ENCODE measurements around the gene ATXN7L2. TPM values are rescaled to one million over a fixed set of nuclear protein-coding genes. Genes with fewer than 3 reads are reported as not detected.

The ATXN7L2 gene
- total RNA-seq, 1 donor from 2014 or later: 5.5 TPM

GRCh38 chr1:109541102-109541501 is 57.4 kb downstream of the ATXN7L2 start:
- peaks cover 21% of the 10 kb centered on the region for H3K27me3 Mint-ChIP-seq (ENCODE audit: low read depth, unreplicated experiment)
- no peak overlapping the region for H3K4me3 Mint-ChIP-seq (ENCODE audit: unreplicated experiment)
- H3K27ac Mint-ChIP-seq (ENCODE audit: unreplicated experiment): no peak overlapping the region
- H3K4me2 ChIP-seq (ENCODE audit: low read length): no peak overlapping the region
- no peak overlapping the region for H3K9ac ChIP-seq (ENCODE audit: low read length)
- H3K79me2 ChIP-seq (ENCODE audit: insufficient read depth, low read length): no peaks in the 10 kb centered on the region
- FAIRE-seq (no peak), DNase-seq (ENCODE audit: low read depth) (no peak)
- H3K4me1 Mint-ChIP-seq (ENCODE audit: low read depth, unreplicated experiment): no peaks in the 10 kb centered on the region
- TF ChIP-seq EZH2 (IDR thresholded peaks at IDR 0.05; ENCODE audit: insufficient read depth, low read length): no peak
- no peak for TF ChIP-seq CTCF (IDR thresholded peaks at IDR 0.05; ENCODE audit: insufficient read depth, low read depth, low read length)
- no peaks in the 10 kb centered on the region for H4K20me1 ChIP-seq (ENCODE audit: insufficient read depth, low read length)
- H3K36me3 ChIP-seq (ENCODE audit: insufficient read depth, low read length): no peaks in the 10 kb centered on the region
- no peak overlapping the region for H3K4me3 ChIP-seq (ENCODE audit: insufficient read depth, low read depth, low read length)
- H3K27me3 ChIP-seq (ENCODE audit: insufficient read depth, low read length): peaks cover 2% of the 10 kb centered on the region
- H2AFZ ChIP-seq (ENCODE audit: low read depth, low read length): peak overlapping the region; percentile 10
- H3K36me3 Mint-ChIP-seq (ENCODE audit: low read depth, unreplicated experiment): no peaks in the 10 kb centered on the region
- no peaks in the 10 kb centered on the region for H3K4me1 ChIP-seq (ENCODE audit: insufficient read depth, low read length)
- H3K9me3 ChIP-seq (ENCODE audit: insufficient read depth, low read depth, low read length): no peaks in the 10 kb centered on the region
- no peak overlapping the region for H3K27ac ChIP-seq (ENCODE audit: low read depth, low read length)
- peaks cover 2% of the 10 kb centered on the region for H3K9me3 Mint-ChIP-seq (ENCODE audit: unreplicated experiment)

Other genes starting within 250 kb of the ATXN7L2 start
- gene CELSR2, start 234.4 kb upstream of the ATXN7L2 start, total RNA-seq: 8.5 and 10.0 TPM in 2 replicates
- 4.5 and 7.7 TPM in 2 replicates for gene PSRC1, start 200.8 kb upstream of the ATXN7L2 start, total RNA-seq
- gene MYBPHL, start 176.9 kb upstream of the ATXN7L2 start, total RNA-seq: not detected in 2 replicates
- gene SORT1, start 86.0 kb upstream of the ATXN7L2 start, total RNA-seq: 135 and 138 TPM in 2 replicates
- 143 and 148 TPM in 2 replicates for gene PSMA5, start 57.5 kb upstream of the ATXN7L2 start, total RNA-seq
- 0.70 and 0.77 TPM in 2 replicates for gene SYPL2, start 17.4 kb upstream of the ATXN7L2 start, total RNA-seq
- 9.4 and 11.9 TPM in 2 replicates for gene CYB561D1, start 10.2 kb downstream of the ATXN7L2 start, total RNA-seq
- gene AMIGO1, start 25.8 kb downstream of the ATXN7L2 start, total RNA-seq: 1.2 and 1.8 TPM in 2 replicates
- gene GPR61, start 56.0 kb downstream of the ATXN7L2 start, total RNA-seq: not detected in 2 replicates
- 15.3 and 16.1 TPM in 2 replicates for gene GNAI3, start 64.7 kb downstream of the ATXN7L2 start, total RNA-seq
- not detected in 2 replicates for gene GNAT2, start 135.7 kb downstream of the ATXN7L2 start, total RNA-seq
- gene AMPD2, start 135.9 kb downstream of the ATXN7L2 start, total RNA-seq: 155 and 156 TPM in 2 replicates
- 4.4 and 4.6 TPM in 2 replicates for gene GSTM4, start 172.2 kb downstream of the ATXN7L2 start, total RNA-seq
- gene GSTM2, start 184.2 kb downstream of the ATXN7L2 start, total RNA-seq: 11.8 and 13.4 TPM in 2 replicates
- gene GSTM1, start 203.9 kb downstream of the ATXN7L2 start, total RNA-seq: not detected in 2 replicates
- gene GSTM5, start 228.3 kb downstream of the ATXN7L2 start, total RNA-seq: not detected in 2 replicates